OCI-LY1 (cell line): ENCODE data around the gene PPP1R15B.
A peak's percentile ranks its signal among the peaks of the same experiment; 100 is the strongest.

Source experiments
- H2AFZ ChIP-seq: fragments of 200-600 bp; sonication (generic), shearing (Covaris generic); 2 replicates; pipeline ENCODE4 v1.6.0; 2014; ENCODE audit warnings: antibody characterized with exemption, mild to moderate bottlenecking, low read length
- H3F3A ChIP-seq: fragments of 200-600 bp; sonication (generic), shearing (Covaris generic); 2 replicates; pipeline ENCODE4 v1.6.0; 2014; ENCODE audit warnings: mild to moderate bottlenecking, antibody characterized with exemption, low read length, moderate library complexity; ENCODE audit not compliant: insufficient read depth
- H3K27ac ChIP-seq: fragments of 200-600 bp; sonication (generic); 2 replicates; pipeline ENCODE4 v1.5.1; 2014; ENCODE audit warnings: low read length, mixed run types, mild to moderate bottlenecking, low read depth; ENCODE audit not compliant: poor library complexity, severe bottlenecking
- H3K27me3 ChIP-seq: fragments of 200-600 bp; sonication (generic); 2 replicates; pipeline ENCODE4 v1.6.0; 2014; ENCODE audit warnings: antibody characterized with exemption, mild to moderate bottlenecking, low read length, moderate library complexity; ENCODE audit not compliant: insufficient read depth
- H3K36me3 ChIP-seq: fragments of 200-600 bp; sonication (generic); 2 replicates; pipeline ENCODE4 v1.6.1; 2014; ENCODE audit warnings: mild to moderate bottlenecking, antibody characterized with exemption, low read length, moderate library complexity, mixed read lengths; ENCODE audit not compliant: insufficient read depth
- H3K4me1 ChIP-seq: fragments of 200-600 bp; sonication (generic); 2 replicates; pipeline ENCODE4 v1.5.1; 2014; ENCODE audit warnings: mild to moderate bottlenecking, low read length, moderate library complexity; ENCODE audit not compliant: insufficient read depth, severe bottlenecking
- H3K4me2 ChIP-seq: fragments of 200-600 bp; sonication (generic), shearing (Covaris generic); 2 replicates; pipeline ENCODE4 v1.6.1; 2014; ENCODE audit warnings: low read length
- H3K4me3 ChIP-seq: fragments of 200-600 bp; sonication (generic); 2 replicates; pipeline ENCODE4 v1.5.1; 2014; ENCODE audit warnings: low read length, low read depth, mild to moderate bottlenecking, mixed read lengths; ENCODE audit not compliant: poor library complexity, severe bottlenecking
- H3K79me2 ChIP-seq: fragments of 200-600 bp; shearing (Covaris generic); 2 replicates; pipeline ENCODE4 v1.6.1; 2016; ENCODE audit warnings: mixed run types, low read length, mixed read lengths; ENCODE audit not compliant: insufficient read depth
- H3K9ac ChIP-seq: fragments of 200-600 bp; sonication (generic), shearing (Covaris generic); 2 replicates; pipeline ENCODE4 v1.6.1; 2014; ENCODE audit warnings: mild to moderate bottlenecking, low read length, mixed read lengths
- H3K9me2 ChIP-seq: fragments of 200-600 bp; sonication (generic), shearing (Covaris generic); 2 replicates; pipeline ENCODE4 v1.6.1; 2014; ENCODE audit warnings: low read depth, mild to moderate bottlenecking, low read length, mixed read lengths
- H3K9me3 ChIP-seq: fragments of 200-600 bp; shearing (Covaris generic); 2 replicates; pipeline ENCODE4 v1.6.1; 2014; ENCODE audit warnings: low read length, mixed read lengths
- H4K20me1 ChIP-seq: fragments of 200-600 bp; sonication (generic), shearing (Covaris generic); 2 replicates; pipeline ENCODE4 v1.6.0; 2016; ENCODE audit warnings: mild to moderate bottlenecking, low read length; ENCODE audit not compliant: insufficient read depth
- EZH2 ChIP-seq: fragments of 200-600 bp; sonication (generic), shearing (Covaris generic); IDR thresholded peaks from 2 replicates; pipeline ENCODE4 v1.8.0; 2017; ENCODE audit warnings: borderline replicate concordance, mixed run types, mild to moderate bottlenecking, antibody characterized with exemption, low read length, moderate library complexity, mixed read lengths
- TF ChIP-seq, protein P1 (sequence below): fragments of 200-600 bp; sonication (generic), shearing (Covaris generic); IDR thresholded peaks from 2 replicates; pipeline ENCODE4 v1.5.1; 2017; ENCODE audit warnings: mild to moderate bottlenecking, antibody characterized with exemption, low read length, moderate library complexity, mixed read lengths

The PPP1R15B gene

GRCh38 chr1:204434116-204434755 is 22.6 kb upstream of the PPP1R15B start:
- Histone ChIP-seq H3K27me3 (no peaks in the 10 kb centered on the region), H3K9me3 (no peaks in the 10 kb centered on the region), H2AFZ (no peak overlapping the region), H3K79me2 (no peaks in the 10 kb centered on the region), H3K9me2 (no peaks in the 10 kb centered on the region), H4K20me1 (no peaks in the 10 kb centered on the region), H3K4me2 (no peak overlapping the region), H3K36me3 (peaks cover 98% of the 10 kb centered on the region), H3K4me1 (no peaks in the 10 kb centered on the region), H3K27ac (no peak overlapping the region), H3K4me3 (no peak overlapping the region), H3F3A (no peaks in the 10 kb centered on the region), H3K9ac (no peak overlapping the region)
- TF ChIP-seq, protein P1, sequence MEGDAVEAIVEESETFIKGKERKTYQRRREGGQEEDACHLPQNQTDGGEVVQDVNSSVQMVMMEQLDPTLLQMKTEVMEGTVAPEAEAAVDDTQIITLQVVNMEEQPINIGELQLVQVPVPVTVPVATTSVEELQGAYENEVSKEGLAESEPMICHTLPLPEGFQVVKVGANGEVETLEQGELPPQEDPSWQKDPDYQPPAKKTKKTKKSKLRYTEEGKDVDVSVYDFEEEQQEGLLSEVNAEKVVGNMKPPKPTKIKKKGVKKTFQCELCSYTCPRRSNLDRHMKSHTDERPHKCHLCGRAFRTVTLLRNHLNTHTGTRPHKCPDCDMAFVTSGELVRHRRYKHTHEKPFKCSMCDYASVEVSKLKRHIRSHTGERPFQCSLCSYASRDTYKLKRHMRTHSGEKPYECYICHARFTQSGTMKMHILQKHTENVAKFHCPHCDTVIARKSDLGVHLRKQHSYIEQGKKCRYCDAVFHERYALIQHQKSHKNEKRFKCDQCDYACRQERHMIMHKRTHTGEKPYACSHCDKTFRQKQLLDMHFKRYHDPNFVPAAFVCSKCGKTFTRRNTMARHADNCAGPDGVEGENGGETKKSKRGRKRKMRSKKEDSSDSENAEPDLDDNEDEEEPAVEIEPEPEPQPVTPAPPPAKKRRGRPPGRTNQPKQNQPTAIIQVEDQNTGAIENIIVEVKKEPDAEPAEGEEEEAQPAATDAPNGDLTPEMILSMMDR: no peak
- no peak for TF ChIP-seq EZH2

- no peak overlapping the region for H3K27ac ChIP-seq
- H3K36me3 ChIP-seq: peaks cover 98% of the 10 kb centered on the region
Observed at GRCh38 chr1:204432708-204433107, 21.1 kb upstream of the PPP1R15B start.

GRCh38 chr1:204431310-204432184 is 19.9 kb upstream of the PPP1R15B start:
- Histone ChIP-seq H2AFZ (no peak overlapping the region), H3K4me1 (no peaks in the 10 kb centered on the region), H3K9ac (no peak overlapping the region), H3K36me3 (peaks cover 98% of the 10 kb centered on the region), H3F3A (no peaks in the 10 kb centered on the region), H3K27me3 (no peaks in the 10 kb centered on the region), H3K79me2 (no peaks in the 10 kb centered on the region), H3K9me2 (no peaks in the 10 kb centered on the region), H3K4me3 (no peak overlapping the region), H4K20me1 (no peaks in the 10 kb centered on the region), H3K27ac (no peak overlapping the region), H3K4me2 (no peak overlapping the region), H3K9me3 (no peaks in the 10 kb centered on the region)
- TF ChIP-seq, protein P1: peak; percentile 92
- no peak for TF ChIP-seq EZH2

More at GRCh38 chr1:204432708-204433107, 21.1 kb upstream of the PPP1R15B start:
- H3K4me1 ChIP-seq: no peaks in the 10 kb centered on the region
- no peaks in the 10 kb centered on the region for H3K9me3 ChIP-seq
- no peak overlapping the region for H2AFZ ChIP-seq
- no peak overlapping the region for H3K9ac ChIP-seq
- H3K4me2 ChIP-seq: no peak overlapping the region
- H4K20me1 ChIP-seq: no peaks in the 10 kb centered on the region
- H3K79me2 ChIP-seq: no peaks in the 10 kb centered on the region
- no peaks in the 10 kb centered on the region for H3K9me2 ChIP-seq
- no peak overlapping the region for H3K4me3 ChIP-seq
- H3F3A ChIP-seq: no peaks in the 10 kb centered on the region
- no peaks in the 10 kb centered on the region for H3K27me3 ChIP-seq
- TF ChIP-seq EZH2: no peak
- TF ChIP-seq, protein P1: no peak
